ENCODE data around the gene RANBP1.

RANBP1 gene

GRCh38 chr22:20079745-20080444 lies 36.0 kb upstream of the RANBP1 start, which contains the start of gene DGCR8:
TSS of gene DGCR8 (plus strand) at chr22:20080241. CDS start at chr22:20085964, 5,723 bp downstream.
- peak; percentile 78 for DNase-seq (ENCODE audit: low read depth)
- peak within 1 kb of the TSS; percentile 78 for H3K4me3 ChIP-seq (ENCODE audit: low read depth, low read length)
- TF ChIP-seq, protein P1, sequence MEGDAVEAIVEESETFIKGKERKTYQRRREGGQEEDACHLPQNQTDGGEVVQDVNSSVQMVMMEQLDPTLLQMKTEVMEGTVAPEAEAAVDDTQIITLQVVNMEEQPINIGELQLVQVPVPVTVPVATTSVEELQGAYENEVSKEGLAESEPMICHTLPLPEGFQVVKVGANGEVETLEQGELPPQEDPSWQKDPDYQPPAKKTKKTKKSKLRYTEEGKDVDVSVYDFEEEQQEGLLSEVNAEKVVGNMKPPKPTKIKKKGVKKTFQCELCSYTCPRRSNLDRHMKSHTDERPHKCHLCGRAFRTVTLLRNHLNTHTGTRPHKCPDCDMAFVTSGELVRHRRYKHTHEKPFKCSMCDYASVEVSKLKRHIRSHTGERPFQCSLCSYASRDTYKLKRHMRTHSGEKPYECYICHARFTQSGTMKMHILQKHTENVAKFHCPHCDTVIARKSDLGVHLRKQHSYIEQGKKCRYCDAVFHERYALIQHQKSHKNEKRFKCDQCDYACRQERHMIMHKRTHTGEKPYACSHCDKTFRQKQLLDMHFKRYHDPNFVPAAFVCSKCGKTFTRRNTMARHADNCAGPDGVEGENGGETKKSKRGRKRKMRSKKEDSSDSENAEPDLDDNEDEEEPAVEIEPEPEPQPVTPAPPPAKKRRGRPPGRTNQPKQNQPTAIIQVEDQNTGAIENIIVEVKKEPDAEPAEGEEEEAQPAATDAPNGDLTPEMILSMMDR (IDR thresholded peaks at IDR 0.05; ENCODE audit: control insufficient read depth, extremely low read depth, insufficient read depth): no peak

DNA sequence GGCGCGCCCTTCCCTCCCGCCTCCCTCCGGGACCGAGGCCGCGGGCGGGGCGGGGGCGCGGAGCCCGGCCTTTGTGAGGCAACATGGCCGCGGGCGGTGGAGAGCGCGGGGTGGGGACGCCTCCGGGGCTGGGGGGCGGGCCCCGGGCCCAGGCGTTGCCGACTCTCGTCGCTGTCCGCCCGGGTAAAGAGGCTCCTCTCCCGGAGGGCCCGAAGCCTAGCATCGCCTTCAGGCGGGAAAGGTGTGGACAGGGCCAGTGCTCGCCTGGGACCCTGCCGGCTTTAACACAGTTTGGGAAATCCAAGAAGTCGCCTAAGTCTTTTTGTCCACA lies 35.5 kb upstream of the RANBP1 start:
- no peak for DNase-seq (ENCODE audit: low read depth)
- TF ChIP-seq, protein P1 (IDR thresholded peaks at IDR 0.05; ENCODE audit: control insufficient read depth, extremely low read depth, insufficient read depth): no peak
- H3K4me3 ChIP-seq (ENCODE audit: low read depth, low read length): peak overlapping the region; percentile 78

DNA sequence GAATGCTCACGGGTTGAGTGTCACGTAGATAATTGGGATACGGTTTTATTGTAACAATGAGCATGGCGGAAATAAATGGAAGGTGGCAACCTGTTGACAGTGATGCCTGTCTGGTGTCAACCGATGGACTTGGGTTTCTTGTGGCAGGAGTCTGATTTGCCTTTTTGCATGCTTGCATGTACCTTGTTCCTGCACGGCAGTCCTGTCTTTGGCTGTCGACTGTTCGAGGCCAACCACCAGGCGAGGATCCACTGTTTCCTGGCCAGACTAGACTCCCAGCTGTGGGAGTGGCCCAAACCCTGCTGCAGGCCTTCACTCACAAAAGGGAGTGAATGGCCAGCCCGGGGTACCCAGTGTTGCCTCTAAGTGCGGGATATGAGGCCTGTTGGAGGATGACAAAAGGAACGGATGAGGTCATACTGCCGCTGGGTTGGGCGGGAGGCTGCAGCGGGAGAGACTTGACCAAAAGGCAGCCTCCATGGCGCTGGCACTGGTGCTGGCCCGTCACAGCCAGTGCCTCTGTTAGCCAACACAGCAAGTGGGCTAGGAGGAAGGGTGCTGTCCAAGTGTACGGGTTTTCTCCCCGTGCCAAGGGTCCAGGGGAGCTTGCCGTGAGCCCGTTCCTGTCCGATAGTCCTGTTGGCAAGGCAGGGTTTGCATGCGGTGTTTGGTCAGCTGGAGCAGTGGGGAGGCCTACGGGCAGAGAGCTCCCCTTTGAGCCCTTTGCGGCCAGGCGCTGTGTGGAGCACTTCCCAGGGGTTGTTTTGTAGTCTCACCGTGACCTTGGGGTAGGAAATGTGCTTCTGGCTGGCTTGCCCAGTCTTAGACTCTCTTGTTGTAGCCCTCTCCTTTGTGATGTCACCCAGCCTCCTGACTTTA lies 34.9 kb upstream of the RANBP1 start:
- peak overlapping the region; percentile 78 for H3K4me3 ChIP-seq (ENCODE audit: low read depth, low read length)
- TF ChIP-seq, protein P1 (IDR thresholded peaks at IDR 0.05; ENCODE audit: control insufficient read depth, extremely low read depth, insufficient read depth): no peak
- peak; percentile 32 for DNase-seq (ENCODE audit: low read depth)

DNA sequence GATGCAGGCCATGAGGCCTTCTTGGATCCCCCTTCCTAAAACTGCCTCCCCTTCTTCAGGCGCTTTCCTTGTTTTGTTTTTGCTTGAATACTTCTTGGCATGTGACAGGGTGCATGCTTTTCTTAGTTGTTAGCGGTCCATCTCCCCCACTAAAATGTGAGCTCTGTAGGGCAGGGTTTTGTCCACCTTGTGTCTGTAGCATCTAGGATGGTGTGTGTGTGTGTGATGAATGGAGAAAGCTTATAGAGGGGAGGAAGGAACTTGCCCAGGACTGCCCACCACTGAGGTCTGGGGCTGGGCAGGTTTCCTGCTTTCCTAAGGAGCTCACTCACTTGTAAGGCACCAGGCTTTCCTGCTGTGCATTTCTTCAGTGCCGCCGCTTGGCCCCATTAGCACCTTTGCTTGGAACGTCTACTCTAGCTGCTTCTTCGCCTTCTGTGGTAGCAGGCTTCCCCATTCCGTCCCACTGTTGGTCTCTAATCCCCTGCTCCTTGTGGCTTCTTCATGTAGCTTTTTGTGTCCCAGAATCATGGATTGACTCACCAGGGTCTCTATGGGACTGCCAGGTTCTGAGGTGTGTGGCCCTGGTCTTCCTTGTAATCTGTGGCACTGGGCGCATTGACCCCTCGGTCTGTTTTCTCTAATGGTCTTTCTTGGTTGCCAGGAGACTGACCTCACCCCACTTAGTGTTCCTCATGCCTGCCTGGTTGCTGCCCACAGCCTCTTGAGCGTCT lies 32.6 kb upstream of the RANBP1 start:
- no peak overlapping the region for H3K4me3 ChIP-seq (ENCODE audit: low read depth, low read length)
- no peak for DNase-seq (ENCODE audit: low read depth)
- TF ChIP-seq, protein P1 (IDR thresholded peaks at IDR 0.05; ENCODE audit: control insufficient read depth, extremely low read depth, insufficient read depth): no peak

GRCh38 chr22:20083891-20084546 lies 31.9 kb upstream of the RANBP1 start:
- TF ChIP-seq, protein P1 (IDR thresholded peaks at IDR 0.05; ENCODE audit: control insufficient read depth, extremely low read depth, insufficient read depth): no peak
- no peak for DNase-seq (ENCODE audit: low read depth)
- no peak overlapping the region for H3K4me3 ChIP-seq (ENCODE audit: low read depth, low read length)
